Anterior cingulate cortex (tissue), 58 donors: ENCODE measurements around the gene GAK.

Source experiments
- DNase-seq, 58 donors: peaks; one replicate each; lab custom pipeline; 2025; lab: John Stamatoyannopoulos, UW

GAK gene

GRCh38 chr4:910366-911091 lies 21.6 kb downstream of the GAK start:
- no peak for DNase-seq

GRCh38 chr4:909821-910220 lies 22.3 kb downstream of the GAK start:
- DNase-seq = no peak

- no peak for DNase-seq
Measured at GRCh38 chr4:909131-909571, 23.0 kb downstream of the GAK start.

GRCh38 chr4:907691-908425 lies 24.3 kb downstream of the GAK start:
- DNase-seq = no peak

- DNase-seq = no peak
Measured at GRCh38 chr4:907103-907400, 25.1 kb downstream of the GAK start.

- DNase-seq = no peak
Measured at GRCh38 chr4:906339-907102, 25.6 kb downstream of the GAK start.

GRCh38 chr4:905485-906338 lies 26.4 kb downstream of the GAK start:
- no peak for DNase-seq

- no peak for DNase-seq
Measured at GRCh38 chr4:903066-904046, 28.8 kb downstream of the GAK start.

GRCh38 chr4:901192-901910 lies 30.8 kb downstream of the GAK start:
- DNase-seq = no peak

GRCh38 chr4:900721-901120 lies 31.4 kb downstream of the GAK start:
- DNase-seq = no peak

GRCh38 chr4:900073-900472 lies 32.0 kb downstream of the GAK start:
- no peak for DNase-seq

GRCh38 chr4:899556-899906 lies 32.6 kb downstream of the GAK start:
- no peak for DNase-seq

GRCh38 chr4:898869-899555 lies 33.1 kb downstream of the GAK start:
- peak in 12 of 58 donors; percentile 5 to 49 (median 27) for DNase-seq

- no peak for DNase-seq
Measured at GRCh38 chr4:898123-898522, 34.0 kb downstream of the GAK start.

GRCh38 chr4:896630-897029 lies 35.5 kb downstream of the GAK start:
- no peak for DNase-seq

- DNase-seq = no peak
Measured at GRCh38 chr4:896216-896615, 35.9 kb downstream of the GAK start.

GRCh38 chr4:895596-895995 lies 36.5 kb downstream of the GAK start:
- no peak for DNase-seq
